HFFc6 (cell line): ENCODE measurements around the gene C9orf72. TPM values are rescaled to one million over a fixed set of nuclear protein-coding genes. Genes with fewer than 3 reads are reported as not detected.

Experiments
- DNase-seq: peaks from one replicate; pipeline ENCODE4 v3.0.0-alpha.2; 2018
- H3K27ac Mint-ChIP-seq: 2 replicates; pipeline ENCODE4 v1.8.0; 2020; ENCODE audit warnings: mild to moderate bottlenecking, mixed read lengths
- H3K27me3 Mint-ChIP-seq: 2 replicates; pipeline ENCODE4 v1.8.0; 2021; ENCODE audit warnings: mild to moderate bottlenecking, moderate library complexity, mixed read lengths; ENCODE audit not compliant: insufficient read depth
- H3K36me3 Mint-ChIP-seq: 2 replicates; pipeline ENCODE4 v1.8.0; 2021; ENCODE audit warnings: low read depth, mixed read lengths
- H3K4me1 Mint-ChIP-seq: 2 replicates; pipeline ENCODE4 v1.8.0; 2020; ENCODE audit warnings: low read depth, mixed read lengths
- H3K4me3 Mint-ChIP-seq: 2 replicates; pipeline ENCODE4 v1.8.0; 2020; ENCODE audit warnings: mild to moderate bottlenecking, moderate library complexity, mixed read lengths
- H3K9me3 Mint-ChIP-seq: 2 replicates; pipeline ENCODE4 v1.8.0; 2020; ENCODE audit warnings: mild to moderate bottlenecking, mixed read lengths
- CTCF ChIP-seq: fragments of 200-600 bp; sonication (generic); IDR thresholded peaks from 2 replicates; pipeline ENCODE4 v1.5.0; 2021; ENCODE audit warnings: antibody characterized with exemption, mild to moderate bottlenecking
- total RNA-seq, 6 experiments: library from RNA; stranded (reverse); fragmentation: NEBNext Ultra II Directional; extraction: Animal tissue kit (Norgen Biotek cat#: 25700); gene quantifications; 2 replicates in 1 of 6; 3 replicates in 5 of 6; pipeline ENCODE4 v1.2.3, GENCODE V29; 2021

C9orf72 gene
- total RNA-seq, 6 experiments from 2014 or later = 1.4 to 3.7 (median 2.3) TPM

DNA sequence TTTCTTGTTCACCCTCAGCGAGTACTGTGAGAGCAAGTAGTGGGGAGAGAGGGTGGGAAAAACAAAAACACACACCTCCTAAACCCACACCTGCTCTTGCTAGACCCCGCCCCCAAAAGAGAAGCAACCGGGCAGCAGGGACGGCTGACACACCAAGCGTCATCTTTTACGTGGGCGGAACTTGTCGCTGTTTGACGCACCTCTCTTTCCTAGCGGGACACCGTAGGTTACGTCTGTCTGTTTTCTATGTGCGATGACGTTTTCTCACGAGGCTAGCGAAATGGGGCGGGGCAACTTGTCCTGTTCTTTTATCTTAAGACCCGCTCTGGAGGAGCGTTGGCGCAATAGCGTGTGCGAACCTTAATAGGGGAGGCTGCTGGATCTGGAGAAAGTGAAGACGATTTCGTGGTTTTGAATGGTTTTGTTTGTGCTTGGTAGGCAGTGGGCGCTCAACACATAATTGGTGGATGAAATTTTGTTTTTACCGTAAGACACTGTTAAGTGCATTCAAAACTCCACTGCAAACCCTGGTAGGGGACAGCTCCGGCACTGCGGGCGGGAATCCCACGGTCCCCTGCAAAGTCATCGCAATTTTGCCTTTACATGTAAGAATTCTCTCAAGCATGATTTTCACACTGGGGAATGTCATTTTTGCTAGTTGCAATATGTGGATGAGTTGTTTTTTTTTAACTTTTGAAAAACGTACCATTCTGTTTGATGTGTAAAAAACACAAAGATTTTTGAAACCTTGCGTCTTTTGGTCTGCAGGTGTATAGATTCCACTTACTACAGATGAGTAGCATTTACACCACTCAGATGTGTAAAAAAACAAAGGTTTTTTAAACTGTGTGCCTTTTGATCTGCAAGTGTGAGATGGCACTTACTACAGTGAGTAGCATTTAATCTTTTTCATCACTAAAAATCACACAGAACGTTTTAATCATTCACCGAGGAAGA is 631 bp upstream of the C9orf72 start:
- Mint-ChIP-seq H3K4me3 (peak overlapping the region; percentile 90), H3K36me3 (no peaks in the 10 kb centered on the region), H3K9me3 (no peaks in the 10 kb centered on the region), H3K4me1 (peaks cover 21% of the 10 kb centered on the region), H3K27ac (peak overlapping the region; percentile 96), H3K27me3 (peaks cover 4% of the 10 kb centered on the region; the same call in 1 of the 2 replicates)
- no peak for TF ChIP-seq CTCF
- peak; percentile 99 for DNase-seq

DNA sequence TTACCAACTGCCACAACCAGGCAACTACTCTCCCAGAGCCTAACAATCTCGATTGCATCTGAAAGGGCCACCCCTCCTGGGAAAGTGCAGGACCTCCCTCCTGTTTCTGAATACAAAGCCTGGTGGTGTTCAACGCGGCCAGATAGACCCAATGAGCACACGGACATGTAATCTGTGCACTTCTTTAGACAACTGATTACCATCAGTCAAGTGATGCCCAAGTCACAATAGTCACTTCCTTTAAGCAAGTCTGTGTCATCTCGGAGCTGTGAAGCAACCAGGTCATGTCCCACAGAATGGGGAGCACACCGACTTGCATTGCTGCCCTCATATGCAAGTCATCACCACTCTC is 739 bp downstream of the C9orf72 start:
- no peak for TF ChIP-seq CTCF
- H3K36me3 Mint-ChIP-seq = no peaks in the 10 kb centered on the region
- peak overlapping the region; percentile 96 for H3K27ac Mint-ChIP-seq
- no peaks in the 10 kb centered on the region for H3K9me3 Mint-ChIP-seq
- peaks cover 21% of the 10 kb centered on the region for H3K4me1 Mint-ChIP-seq
- peak overlapping the region; percentile 90 for H3K4me3 Mint-ChIP-seq
- DNase-seq = peak; percentile 43
- peaks cover 3% of the 10 kb centered on the region; the same call in 1 of the 2 replicates for H3K27me3 Mint-ChIP-seq

DNA sequence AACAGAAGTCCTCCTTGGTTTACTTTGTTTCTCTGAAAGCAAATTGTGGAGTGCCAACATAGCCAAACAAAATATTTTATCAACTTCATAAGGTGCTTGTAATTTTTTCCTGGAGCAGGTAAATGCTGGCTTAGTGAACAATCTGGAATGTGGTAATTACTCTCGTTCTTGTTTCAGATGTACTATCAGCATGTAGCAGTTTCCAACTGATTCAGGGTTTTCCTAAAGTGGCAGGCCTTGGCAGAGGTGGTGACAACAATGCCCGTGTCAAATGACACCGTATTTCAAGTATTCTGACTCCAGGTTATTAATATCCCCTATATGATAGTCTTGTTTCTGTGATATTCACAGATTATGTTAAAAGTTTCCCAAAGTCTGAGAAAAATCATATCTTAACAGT is 1.2 kb downstream of the C9orf72 start:
- Mint-ChIP-seq H3K27ac (peak overlapping the region; percentile 96), H3K4me3 (peak overlapping the region; percentile 90), H3K27me3 (peaks cover 3% of the 10 kb centered on the region; the same call in 1 of the 2 replicates), H3K9me3 (no peaks in the 10 kb centered on the region), H3K4me1 (peaks cover 21% of the 10 kb centered on the region), H3K36me3 (no peaks in the 10 kb centered on the region)
- no peak for TF ChIP-seq CTCF
- no peak for DNase-seq

DNA sequence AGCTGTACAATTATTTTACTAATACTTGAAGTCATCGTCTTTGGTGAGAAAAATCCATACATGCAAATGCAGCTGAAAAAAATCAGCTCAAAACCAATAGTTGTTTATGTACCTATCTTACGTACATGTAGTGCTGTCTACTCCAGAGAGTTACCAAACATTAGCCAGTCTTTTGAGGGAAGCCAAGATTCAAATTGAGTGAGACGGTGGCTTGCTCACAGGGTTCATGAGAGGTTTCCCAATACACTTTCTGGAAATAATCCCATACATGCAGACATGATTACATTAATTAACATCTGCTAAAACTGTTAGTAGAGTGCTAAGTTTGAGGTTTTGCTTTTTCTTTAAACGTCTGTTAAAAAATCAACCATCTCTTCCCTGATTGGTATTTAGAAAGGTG is 2.3 kb downstream of the C9orf72 start:
- Mint-ChIP-seq H3K4me1 (peaks cover 21% of the 10 kb centered on the region), H3K27me3 (peaks cover 3% of the 10 kb centered on the region; the same call in 1 of the 2 replicates), H3K27ac (no peak overlapping the region), H3K4me3 (no peak overlapping the region), H3K9me3 (no peaks in the 10 kb centered on the region), H3K36me3 (no peaks in the 10 kb centered on the region)
- DNase-seq = no peak
- TF ChIP-seq CTCF = no peak

DNA sequence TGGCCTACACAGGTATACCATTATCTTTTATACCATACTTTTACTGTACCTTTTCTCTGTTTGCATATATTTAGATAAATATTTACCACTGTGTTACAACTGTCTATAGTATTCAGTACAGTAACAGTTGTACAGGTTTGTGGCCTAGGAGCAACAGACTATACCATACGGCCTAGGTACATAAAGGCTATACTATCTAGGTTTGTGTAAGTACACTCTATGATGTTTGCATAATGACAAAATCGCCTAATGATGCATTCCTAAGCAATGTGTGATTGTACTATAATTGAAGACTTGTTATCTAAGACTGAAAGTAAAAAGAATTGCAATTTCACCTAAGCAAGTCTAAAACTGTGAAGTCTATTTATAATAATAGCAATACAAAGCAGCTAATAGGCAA is 3.9 kb downstream of the C9orf72 start:
- no peak overlapping the region for H3K27ac Mint-ChIP-seq
- DNase-seq = no peak
- no peaks in the 10 kb centered on the region for H3K9me3 Mint-ChIP-seq
- no peaks in the 10 kb centered on the region for H3K36me3 Mint-ChIP-seq
- no peak overlapping the region for H3K4me3 Mint-ChIP-seq
- no peak for TF ChIP-seq CTCF
- peaks cover 15% of the 10 kb centered on the region for H3K4me1 Mint-ChIP-seq
- no peaks in the 10 kb centered on the region for H3K27me3 Mint-ChIP-seq
